ENCODE results near the gene PDZD2. TPM values are rescaled to one million over a fixed set of nuclear protein-coding genes. Genes with fewer than 3 reads are reported as not detected.

The PDZD2 gene
- total RNA-seq, 1 donor from 2014 or later, result 70.9 TPM

DNA sequence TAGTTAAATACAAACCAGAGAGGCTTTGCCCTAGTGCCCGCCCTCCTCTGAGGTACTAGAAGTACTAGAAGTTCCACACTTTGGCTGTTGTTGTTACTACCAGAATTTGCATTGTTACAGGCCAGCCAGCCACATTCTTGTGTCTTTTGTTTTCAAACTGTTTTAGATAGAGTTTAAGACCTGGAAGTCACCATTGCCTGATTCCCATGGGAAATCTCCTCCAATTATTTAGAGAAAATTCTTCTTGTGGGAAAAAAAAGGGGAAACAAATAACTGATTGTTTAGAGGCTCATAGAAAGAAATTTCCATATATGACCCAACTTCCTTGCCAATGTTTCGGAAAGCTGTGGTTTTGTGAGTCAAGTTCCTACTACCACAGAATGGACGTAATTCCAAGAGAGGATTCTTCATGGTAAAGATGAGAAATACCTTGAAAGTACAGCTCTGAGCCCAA, 282.9 kb downstream of the PDZD2 start:
- TF ChIP-seq CTCF (IDR thresholded peaks at IDR 0.05), result no peak
- Histone ChIP-seq H3K9me3 (no peaks in the 10 kb centered on the region), H3K4me3 (no peak overlapping the region), H3K36me3 (no peaks in the 10 kb centered on the region), H3K27ac (no peak overlapping the region), H3K27me3 (no peaks in the 10 kb centered on the region), H3K4me1 (peaks cover 4% of the 10 kb centered on the region)
- intact Hi-C loops (cut with DNase I), result no loop called here
- DNase-seq, result no peak
- ATAC-seq, result peak; percentile 62

GRCh38 chr5:31924005-31924404, 285.1 kb downstream of the PDZD2 start:
- Histone ChIP-seq H3K4me1 (peaks cover 4% of the 10 kb centered on the region), H3K4me3 (no peak overlapping the region), H3K27ac (no peak overlapping the region), H3K9me3 (no peaks in the 10 kb centered on the region), H3K27me3 (no peaks in the 10 kb centered on the region), H3K36me3 (no peaks in the 10 kb centered on the region)
- TF ChIP-seq CTCF (IDR thresholded peaks at IDR 0.05), result no peak
- DNase-seq (no peak), ATAC-seq (no peak)
- intact Hi-C loops (cut with DNase I), result no loop called here

DNA sequence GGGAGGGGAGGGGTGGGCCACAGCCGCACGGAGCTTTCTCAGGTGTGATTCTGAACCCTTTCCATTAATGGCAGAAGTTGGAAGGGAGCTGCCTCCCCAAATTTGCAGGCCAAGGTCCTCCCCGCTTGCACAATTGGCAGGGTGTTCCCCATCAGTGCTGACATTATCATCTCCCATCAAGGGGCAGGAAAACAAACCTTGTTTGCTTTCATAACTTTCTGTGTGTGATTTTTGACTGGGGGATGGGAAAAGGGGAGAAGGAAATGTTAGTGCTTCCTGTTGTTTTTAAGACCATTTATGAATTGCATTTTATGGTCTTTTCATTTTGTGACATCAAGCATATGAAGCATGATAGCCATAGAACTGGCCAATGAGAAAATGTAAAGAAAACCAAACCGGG, 292.9 kb downstream of the PDZD2 start:
- intact Hi-C loops (cut with DNase I), result no loop called here
- Histone ChIP-seq H3K27ac (no peak overlapping the region), H3K4me1 (peaks cover 9% of the 10 kb centered on the region), H3K9me3 (no peaks in the 10 kb centered on the region), H3K27me3 (no peaks in the 10 kb centered on the region), H3K4me3 (no peak overlapping the region), H3K36me3 (no peaks in the 10 kb centered on the region)
- no peak for ATAC-seq
- no peak for DNase-seq
- TF ChIP-seq CTCF (IDR thresholded peaks at IDR 0.05), result no peak

DNA sequence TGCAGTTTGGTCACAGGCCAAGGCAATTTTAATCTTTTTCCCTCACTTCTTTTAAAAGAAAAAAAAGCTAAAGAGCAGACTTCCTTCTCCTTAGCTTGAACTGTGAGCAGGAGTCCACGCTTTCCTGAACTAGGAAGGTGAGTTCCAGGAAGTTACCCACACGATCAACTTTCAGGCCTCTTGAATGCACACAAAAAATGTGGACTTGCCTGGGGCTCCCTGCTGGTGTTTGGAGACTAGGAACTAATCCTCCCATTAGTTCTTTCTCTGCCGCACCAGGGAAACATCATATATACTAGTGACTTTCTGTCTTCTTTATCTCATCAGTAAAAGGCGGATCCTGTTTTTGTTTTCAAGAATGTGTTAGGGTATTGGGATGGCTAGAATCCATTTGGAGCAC, 295.2 kb downstream of the PDZD2 start:
- intact Hi-C loops (cut with DNase I), result no loop called here
- no peaks in the 10 kb centered on the region for H3K36me3 ChIP-seq
- H3K4me3 ChIP-seq, result no peak overlapping the region
- no peaks in the 10 kb centered on the region for H3K27me3 ChIP-seq
- no peak overlapping the region for H3K27ac ChIP-seq
- H3K9me3 ChIP-seq, result no peaks in the 10 kb centered on the region
- peaks cover 9% of the 10 kb centered on the region for H3K4me1 ChIP-seq
- ATAC-seq, result peak; percentile 35
- no peak for TF ChIP-seq CTCF (IDR thresholded peaks at IDR 0.05)
- DNase-seq, result no peak

GRCh38 chr5:31935496-31936369, 296.8 kb downstream of the PDZD2 start:
- H3K4me3 ChIP-seq, result peak overlapping the region; percentile 46
- DNase-seq, result no peak

More at GRCh38 chr5:31935496-31936369, 296.8 kb downstream of the PDZD2 start:
- no peaks in the 10 kb centered on the region for H3K27me3 ChIP-seq
- peaks cover 6% of the 10 kb centered on the region for H3K4me1 ChIP-seq
- peak; percentile 80 for ATAC-seq
- intact Hi-C loops (cut with DNase I), result no loop called here
- no peaks in the 10 kb centered on the region for H3K9me3 ChIP-seq
- no peak for TF ChIP-seq CTCF (IDR thresholded peaks at IDR 0.05)
- peak overlapping the region; percentile 38 for H3K27ac ChIP-seq
- no peaks in the 10 kb centered on the region for H3K36me3 ChIP-seq

All from upper lobe of right lung (tissue), 1 donor.